SK-N-SH (cell line): ENCODE results near the gene ERC2. TPM values are rescaled to one million over a fixed set of nuclear protein-coding genes. Genes with fewer than 3 reads are reported as not detected.

Experiments
- CTCF ChIA-PET: fragments of 300-600, 350-600 bp; formaldehyde crosslinking; extraction: SDS; loops from one replicate; lab custom pipeline; 2021; lab: Yijun Ruan, JAX
- POLR2A ChIA-PET: fragments of 350-600 bp; sonication (Branson Sonifier 250); formaldehyde crosslinking; extraction: SDS; loops from one replicate; lab custom pipeline; 2020; ENCODE audit warnings: antibody characterized with exemption, inconsistent platforms; lab: Yijun Ruan, JAX
- DNase-seq: peaks from one replicate; pipeline ENCODE4 v3.0.0; 2012
- H2AFZ ChIP-seq: fragments of 200-600 bp; sonication (generic); 2 replicates; pipeline ENCODE4 v1.8.1; 2016; ENCODE audit warnings: antibody characterized with exemption, mild to moderate bottlenecking, low read depth
- H3F3A ChIP-seq: fragments of 200-600 bp; sonication (generic); replicated peaks from 2 replicates; pipeline ENCODE3; 2016; ENCODE audit warnings: antibody characterized with exemption, mild to moderate bottlenecking; ENCODE audit not compliant: insufficient read depth
- H3K27ac ChIP-seq, 2 experiments: fragments of 200-500 bp in 1 of 2; fragments of 200-600 bp in 1 of 2; sonication (Bioruptor generic) in 1 of 2; sonication (generic), shearing (Covaris generic) in 1 of 2; 2 replicates each; pipeline versions ENCODE4 v1.5.1 to v1.6.1; 2014 to 2016; ENCODE audit warnings: low read depth in 2 of 2, inconsistent platforms in 1 of 2, low read length in 1 of 2, mild to moderate bottlenecking in 1 of 2, mixed read lengths in 1 of 2
- H3K27me3 ChIP-seq: fragments of 200-600 bp; sonication (generic), shearing (Covaris generic); 2 replicates; pipeline ENCODE4 v1.6.1; 2016; ENCODE audit warnings: mixed run types; ENCODE audit not compliant: insufficient read depth
- H3K36me3 ChIP-seq, 2 experiments: fragments of 200-500 bp in 1 of 2; fragments of 200-600 bp in 1 of 2; sonication (Bioruptor generic) in 1 of 2; sonication (generic) in 1 of 2; replicated peaks in 1 of 2; 2 replicates each; pipeline versions ENCODE3 to v1.5.1; 2014 to 2016; ENCODE audit warnings: low read length in 1 of 2, mild to moderate bottlenecking in 1 of 2; ENCODE audit not compliant: insufficient read depth in 2 of 2, control insufficient read depth in 1 of 2
- H3K4me1 ChIP-seq, 2 experiments: fragments of 200-500 bp in 1 of 2; fragments of 200-600 bp in 1 of 2; sonication (Bioruptor generic) in 1 of 2; sonication (generic), shearing (Covaris generic) in 1 of 2; 2 replicates each; pipeline versions ENCODE4 v1.5.1 to v1.6.1; 2014 to 2016; ENCODE audit warnings: low read depth in 1 of 2, low read length in 1 of 2, mixed run types in 1 of 2; ENCODE audit not compliant: insufficient read depth in 2 of 2, control insufficient read depth in 1 of 2
- H3K4me2 ChIP-seq: fragments of 200-600 bp; sonication (generic), shearing (Covaris generic); 2 replicates; pipeline ENCODE4 v1.6.1; 2017; ENCODE audit warnings: mixed run types
- H3K4me3 ChIP-seq, 2 experiments: fragments of 200-500 bp in 1 of 2; fragments of 200-600 bp in 1 of 2; sonication (Bioruptor generic) in 1 of 2; sonication (generic), shearing (Covaris generic) in 1 of 2; 2 replicates each; pipeline versions ENCODE4 v1.5.1 to v1.8.1; 2014 to 2016; ENCODE audit warnings: low read depth in 2 of 2, inconsistent platforms in 1 of 2, low read length in 1 of 2, mild to moderate bottlenecking in 1 of 2, mixed read lengths in 1 of 2, moderate library complexity in 1 of 2
- H3K79me2 ChIP-seq: fragments of 200-600 bp; sonication (generic); 2 replicates; pipeline ENCODE4 v1.8.1; 2017; ENCODE audit warnings: mild to moderate bottlenecking; ENCODE audit not compliant: insufficient read depth
- H3K9ac ChIP-seq: fragments of 200-600 bp; sonication (generic); 2 replicates; pipeline ENCODE4 v1.6.1; 2017; ENCODE audit warnings: mixed run types
- H3K9me2 ChIP-seq: fragments of 200-600 bp; sonication (generic); 2 replicates; pipeline ENCODE4 v1.6.1; 2017; ENCODE audit warnings: mixed run types
- H3K9me3 ChIP-seq: fragments of 200-600 bp; sonication (generic); 2 replicates; pipeline ENCODE4 v1.6.1; 2017; ENCODE audit warnings: mixed run types, mild to moderate bottlenecking, moderate library complexity
- H4K20me1 ChIP-seq: fragments of 200-600 bp; sonication (generic); 2 replicates; pipeline ENCODE4 v1.6.1; 2017; ENCODE audit warnings: mild to moderate bottlenecking, mixed run types; ENCODE audit not compliant: insufficient read depth
- CHD2 ChIP-seq: fragments of 150-350 bp; IDR thresholded peaks from 2 replicates; pipeline ENCODE4 v1.6.1; 2018; ENCODE audit warnings: low read length; ENCODE audit not compliant: partially characterized antibody
- EP300 ChIP-seq, 2 experiments: IDR thresholded peaks; 2 replicates each; pipeline versions ENCODE4 v1.4.0 to v1.6.1; 2012; ENCODE audit warnings: borderline replicate concordance in 1 of 2, low read depth in 1 of 2, low read length in 1 of 2
- FOXM1 ChIP-seq: IDR thresholded peaks from 2 replicates; pipeline ENCODE4 v1.4.0; 2012; ENCODE audit warnings: low read depth, mild to moderate bottlenecking
- IRF3 ChIP-seq: fragments of 150-350 bp; IDR thresholded peaks from 2 replicates; pipeline ENCODE4 v1.6.1; 2016; ENCODE audit warnings: mild to moderate bottlenecking, low read depth, low read length
- JUND ChIP-seq: IDR thresholded peaks from 2 replicates; pipeline ENCODE4 v1.4.0; 2012
- NFIC ChIP-seq: IDR thresholded peaks from 2 replicates; pipeline ENCODE4 v1.4.0; 2012; ENCODE audit warnings: borderline replicate concordance
- POLR2AphosphoS5 ChIP-seq: IDR thresholded peaks from 2 replicates; pipeline ENCODE4 v1.6.1; 2012; ENCODE audit warnings: low read depth, low read length
- RAD21 ChIP-seq: IDR thresholded peaks from 2 replicates; pipeline ENCODE4 v1.6.1; 2012; ENCODE audit warnings: mild to moderate bottlenecking, low read length
- RCOR1 ChIP-seq: fragments of 150-350 bp; IDR thresholded peaks from 2 replicates; pipeline ENCODE4 v1.6.1; 2017; ENCODE audit warnings: antibody characterized with exemption, low read length
- RXRA ChIP-seq: IDR thresholded peaks from 2 replicates; pipeline ENCODE4 v1.4.0; 2012; ENCODE audit warnings: low read depth, mild to moderate bottlenecking, borderline replicate concordance
- SMC3 ChIP-seq: IDR thresholded peaks from 2 replicates; pipeline ENCODE4 v1.6.1; 2012; ENCODE audit warnings: low read depth, low read length, improper control_type of control experiment
- TCF12 ChIP-seq: IDR thresholded peaks from 2 replicates; pipeline ENCODE4 v1.4.0; 2012
- ZBTB33 ChIP-seq: IDR thresholded peaks from 2 replicates; pipeline ENCODE4 v1.4.0; 2012; ENCODE audit warnings: low read depth, borderline replicate concordance
- WGBS: methylation state at CpG from one replicate; pipeline ENCODE4 v1.1.6; 2017; ENCODE audit warnings: low lambda C conversion rate; 5-methylcytosine and 5-hydroxymethylcytosine counted together
- polyA plus RNA-seq, 3 experiments: library from polyadenylated mRNA; depleted of rRNA; stranded (reverse); fragments of >200 nt; gene quantifications; 2 replicates each; pipeline ENCODE4 v1.2.3, GENCODE V29; 2012
- TF ChIP-seq, protein P1 (sequence below): IDR thresholded peaks from 2 replicates; pipeline ENCODE4; 2012
- TF ChIP-seq, protein P2 (sequence below): fragments of 200-600 bp; sonication (generic); IDR thresholded peaks from 2 replicates; pipeline ENCODE4 v1.6.1; 2017; ENCODE audit warnings: antibody characterized with exemption, mild to moderate bottlenecking, moderate library complexity

ERC2 gene
- polyA plus RNA-seq, 1 of the 3 experiments (the other 2 are of a cell fraction), result 1.6 TPM

GRCh38 chr3:55511895-55512570 lies 956.2 kb downstream of the ERC2 start:
- TF ChIP-seq EP300 (IDR thresholded peaks at IDR 0.05; ENCODE audit: borderline replicate concordance in 1 of 2, low read depth in 1 of 2, low read length in 1 of 2), result no peak
- peak; percentile 13; the same call in 1 of the 2 replicates for TF ChIP-seq TCF12
- no peak for TF ChIP-seq FOXM1
- no peak for TF ChIP-seq IRF3
- peak; percentile 33; the same call in 1 of the 2 replicates for TF ChIP-seq NFIC
- peak; percentile 7; the same call in 1 of the 2 replicates for TF ChIP-seq JUND
- TF ChIP-seq POLR2AphosphoS5, result no peak
- TF ChIP-seq RXRA, result no peak
- TF ChIP-seq, protein P1, sequence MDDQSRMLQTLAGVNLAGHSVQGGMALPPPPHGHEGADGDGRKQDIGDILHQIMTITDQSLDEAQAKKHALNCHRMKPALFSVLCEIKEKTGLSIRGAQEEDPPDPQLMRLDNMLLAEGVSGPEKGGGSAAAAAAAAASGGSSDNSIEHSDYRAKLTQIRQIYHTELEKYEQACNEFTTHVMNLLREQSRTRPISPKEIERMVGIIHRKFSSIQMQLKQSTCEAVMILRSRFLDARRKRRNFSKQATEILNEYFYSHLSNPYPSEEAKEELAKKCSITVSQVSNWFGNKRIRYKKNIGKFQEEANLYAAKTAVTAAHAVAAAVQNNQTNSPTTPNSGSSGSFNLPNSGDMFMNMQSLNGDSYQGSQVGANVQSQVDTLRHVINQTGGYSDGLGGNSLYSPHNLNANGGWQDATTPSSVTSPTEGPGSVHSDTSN, result no peak
- TF ChIP-seq SMC3, result no peak
- TF ChIP-seq ZBTB33, result no peak
- no peak for TF ChIP-seq CHD2
- TF ChIP-seq RAD21, result no peak
- TF ChIP-seq, protein P2, sequence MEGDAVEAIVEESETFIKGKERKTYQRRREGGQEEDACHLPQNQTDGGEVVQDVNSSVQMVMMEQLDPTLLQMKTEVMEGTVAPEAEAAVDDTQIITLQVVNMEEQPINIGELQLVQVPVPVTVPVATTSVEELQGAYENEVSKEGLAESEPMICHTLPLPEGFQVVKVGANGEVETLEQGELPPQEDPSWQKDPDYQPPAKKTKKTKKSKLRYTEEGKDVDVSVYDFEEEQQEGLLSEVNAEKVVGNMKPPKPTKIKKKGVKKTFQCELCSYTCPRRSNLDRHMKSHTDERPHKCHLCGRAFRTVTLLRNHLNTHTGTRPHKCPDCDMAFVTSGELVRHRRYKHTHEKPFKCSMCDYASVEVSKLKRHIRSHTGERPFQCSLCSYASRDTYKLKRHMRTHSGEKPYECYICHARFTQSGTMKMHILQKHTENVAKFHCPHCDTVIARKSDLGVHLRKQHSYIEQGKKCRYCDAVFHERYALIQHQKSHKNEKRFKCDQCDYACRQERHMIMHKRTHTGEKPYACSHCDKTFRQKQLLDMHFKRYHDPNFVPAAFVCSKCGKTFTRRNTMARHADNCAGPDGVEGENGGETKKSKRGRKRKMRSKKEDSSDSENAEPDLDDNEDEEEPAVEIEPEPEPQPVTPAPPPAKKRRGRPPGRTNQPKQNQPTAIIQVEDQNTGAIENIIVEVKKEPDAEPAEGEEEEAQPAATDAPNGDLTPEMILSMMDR, result no peak
- TF ChIP-seq RCOR1, result no peak
- H3K9me2 ChIP-seq, result no peaks in the 10 kb centered on the region
- H3K4me1 ChIP-seq, result peaks cover 6% of the 10 kb centered on the region in 2 experiments; a peak in 2 of 4 replicates
- H4K20me1 ChIP-seq, result no peaks in the 10 kb centered on the region
- WGBS, result 64% methylated on average over 7 of the region's 7 CpGs
- no peaks in the 10 kb centered on the region for H3K36me3 ChIP-seq
- H3K4me3 ChIP-seq, result no peak overlapping the region
- H3K27me3 ChIP-seq, result no peaks in the 10 kb centered on the region
- DNase-seq, result no peak
- H3K27ac ChIP-seq, result peak overlapping the region in 1 of 2 experiments; percentile 33; a peak in 1 of 4 replicates
- peak overlapping the region; percentile 24; the same call in 1 of the 2 replicates for H3K4me2 ChIP-seq
- ChIA-PET POLR2A (no interaction called here), CTCF (interaction anchor here (1.4 kb wide), 1 partner anchor 9 kb away, joined by 3 read pairs; no protein-coding TSS in a partner anchor)
- H3K9me3 ChIP-seq, result no peaks in the 10 kb centered on the region
- peaks cover 7% of the 10 kb centered on the region for H3F3A ChIP-seq
- H2AFZ ChIP-seq, result no peak overlapping the region
- H3K9ac ChIP-seq, result no peak overlapping the region
- H3K79me2 ChIP-seq, result no peaks in the 10 kb centered on the region
